HCT116 (cell line): ENCODE results near the gene GID4. TPM values are rescaled to one million over a fixed set of nuclear protein-coding genes. Genes with fewer than 3 reads are reported as not detected.

ENCODE experiments used
- ATAC-seq: fragments of 200-7000 bp; cut with Tn5 transposase; 2 replicates; pipeline ENCODE4 v1.9.1; 2020; ENCODE audit warnings: mild to moderate bottlenecking, moderate library complexity
- BruUV-seq: library from RNA; stranded (reverse); fragments of 400-500 nt; replicated peaks from 2 replicates; lab custom pipeline; 2021; lab: Mats Ljungman, UMichigan
- CTCF ChIA-PET: fragments of 300-600 bp; sonication (Branson Sonifier 250); formaldehyde crosslinking; loops from one replicate; lab custom pipeline; 2021; ENCODE audit warnings: antibody characterized with exemption; lab: Charles Lee
- POLR2A ChIA-PET: fragments of 300-600, 350-600 bp; sonication (Branson Sonifier 250); formaldehyde crosslinking; loops from one replicate; lab custom pipeline; 2021; ENCODE audit warnings: antibody characterized with exemption; lab: Charles Lee
- RAD21 ChIA-PET, 2 experiments: fragments of 300-600 bp; sonication (Branson Sonifier 250); formaldehyde crosslinking; loops; one replicate each; lab custom pipeline; 2023; ENCODE audit warnings: low total read pairs in 2 of 2; ENCODE audit not compliant: uncharacterized antibody in 2 of 2, unreplicated experiment in 2 of 2, low non-redundant PET in 1 of 2; lab: Charles Lee
- DNase-seq: peaks from one replicate; pipeline ENCODE4 v3.0.0-alpha.2; 2010; ENCODE audit warnings: low read depth, low spot score
- H2AFZ ChIP-seq: fragments of 200-600 bp; shearing (Covaris generic), sonication (generic); 2 replicates; pipeline ENCODE4 v1.6.1; 2017; ENCODE audit warnings: low read depth, mixed run types, mixed read lengths, antibody characterized with exemption, low read length; ENCODE audit not compliant: poor library complexity, severe bottlenecking
- H3K27ac ChIP-seq: 2 replicates; pipeline ENCODE4 v1.5.1; 2012; ENCODE audit warnings: low read depth, low read length
- H3K27me3 ChIP-seq: fragments of 200-600 bp; sonication (generic); 2 replicates; pipeline ENCODE4 v1.6.1; 2016; ENCODE audit warnings: mixed run types, low read length, mixed read lengths; ENCODE audit not compliant: insufficient read depth
- H3K36me3 ChIP-seq, 2 experiments: fragments of 200-500 bp in 1 of 2; fragments of 200-600 bp in 1 of 2; sonication (Bioruptor generic) in 1 of 2; sonication (generic) in 1 of 2; 2 replicates each; pipeline versions ENCODE4 v1.5.1 to v1.6.1; 2014 to 2016; ENCODE audit warnings: low read length in 2 of 2, inconsistent platforms in 1 of 2, mixed read lengths in 1 of 2, mixed run types in 1 of 2; ENCODE audit not compliant: insufficient read depth in 2 of 2, control insufficient read depth in 1 of 2
- H3K4me1 ChIP-seq, 2 experiments: fragments of 200-600 bp in 1 of 2; sonication (generic) in 1 of 2; 2 replicates each; pipeline versions ENCODE4 v1.5.1 to v1.6.1; 2012 to 2017; ENCODE audit warnings: low read length in 2 of 2, inconsistent platforms in 1 of 2, mild to moderate bottlenecking in 1 of 2, mixed read lengths in 1 of 2, mixed run types in 1 of 2, moderate library complexity in 1 of 2; ENCODE audit not compliant: insufficient read depth in 2 of 2, control insufficient read depth in 1 of 2
- H3K4me2 ChIP-seq: fragments of 200-600 bp; sonication (generic); 2 replicates; pipeline ENCODE4 v1.6.1; 2017; ENCODE audit warnings: mixed run types, low read length, mixed read lengths
- H3K4me3 ChIP-seq, 2 experiments: fragments of 200-600 bp in 1 of 2; sonication (generic) in 1 of 2; replicated peaks in 1 of 2; 2 replicates each; pipeline ENCODE4 v1.5.1; 2011 to 2016; ENCODE audit warnings: low read length in 2 of 2, control low read depth in 1 of 2, low read depth in 1 of 2, mild to moderate bottlenecking in 1 of 2, mixed read lengths in 1 of 2, mixed run types in 1 of 2
- H3K79me2 ChIP-seq: fragments of 200-600 bp; sonication (generic); 2 replicates; pipeline ENCODE4 v1.6.1; 2017; ENCODE audit warnings: mild to moderate bottlenecking, mixed run types, low read length, moderate library complexity, mixed read lengths; ENCODE audit not compliant: insufficient read depth
- H3K9ac ChIP-seq: fragments of 200-600 bp; sonication (generic); 2 replicates; pipeline ENCODE4 v1.6.1; 2016; ENCODE audit warnings: low read length, mixed read lengths
- H3K9me2 ChIP-seq: fragments of 200-600 bp; sonication (generic), shearing (Covaris generic); 2 replicates; pipeline ENCODE4 v1.6.1; 2017; ENCODE audit warnings: mixed run types, mild to moderate bottlenecking, moderate library complexity; ENCODE audit not compliant: insufficient read depth
- H3K9me3 ChIP-seq, 2 experiments: fragments of 200-500 bp in 1 of 2; fragments of 200-600 bp in 1 of 2; sonication (Bioruptor generic) in 1 of 2; sonication (generic) in 1 of 2; 2 replicates each; pipeline ENCODE4 v1.6.1; 2014 to 2017; ENCODE audit warnings: low read length in 2 of 2, mixed read lengths in 2 of 2, inconsistent platforms in 1 of 2, low read depth in 1 of 2, mild to moderate bottlenecking in 1 of 2, mixed run types in 1 of 2, moderate library complexity in 1 of 2; ENCODE audit not compliant: control insufficient read depth in 1 of 2, insufficient read depth in 1 of 2
- H4K20me1 ChIP-seq: fragments of 200-600 bp; sonication (generic), shearing (Covaris generic); 2 replicates; pipeline ENCODE4 v1.6.1; 2017; ENCODE audit warnings: mixed run types, mild to moderate bottlenecking, moderate library complexity; ENCODE audit not compliant: insufficient read depth
- ATF3 ChIP-seq: IDR thresholded peaks from 2 replicates; pipeline ENCODE4 v1.6.1; 2012
- CBX3 ChIP-seq: IDR thresholded peaks from 2 replicates; pipeline ENCODE4 v1.6.1; 2012; ENCODE audit warnings: low read depth
- CEBPB ChIP-seq: IDR thresholded peaks from 2 replicates; pipeline ENCODE4 v1.6.1; 2012; ENCODE audit warnings: low read depth
- CTCF ChIP-seq, 3 experiments: fragments of 200-600 bp in 1 of 3; sonication (generic) in 1 of 3; IDR thresholded peaks in 2 of 3; conservative IDR thresholded peaks in 1 of 3; 2 replicates each; pipeline ENCODE4 v1.5.1; 2012 to 2017; ENCODE audit warnings: low read depth in 2 of 3, low read length in 2 of 3, antibody characterized with exemption in 1 of 3, borderline replicate concordance in 1 of 3, control low read depth in 1 of 3, mild to moderate bottlenecking in 1 of 3, mixed read lengths in 1 of 3, mixed run types in 1 of 3, moderate library complexity in 1 of 3; ENCODE audit not compliant: insufficient read depth in 1 of 3
- EGR1 ChIP-seq: IDR thresholded peaks from 2 replicates; pipeline ENCODE4 v1.6.1; 2012; ENCODE audit warnings: low read depth
- ELF1 ChIP-seq: IDR thresholded peaks from 2 replicates; pipeline ENCODE4 v1.6.1; 2012; ENCODE audit warnings: low read depth, borderline replicate concordance
- EZH2 ChIP-seq: fragments of 200-600 bp; sonication (generic); IDR thresholded peaks from 2 replicates; pipeline ENCODE4 v1.6.1; 2017; ENCODE audit warnings: antibody characterized with exemption, mixed run types
- EZH2phosphoT487 ChIP-seq: fragments of 200-600 bp; IDR thresholded peaks from 2 replicates; pipeline ENCODE4 v1.6.1; 2018; ENCODE audit warnings: antibody characterized with exemption, borderline replicate concordance
- JUND ChIP-seq: IDR thresholded peaks from 2 replicates; pipeline ENCODE4 v1.6.1; 2012
- POLR2A ChIP-seq: IDR thresholded peaks from 2 replicates; pipeline ENCODE4 v1.7.0; 2011; ENCODE audit warnings: borderline replicate concordance; ENCODE audit not compliant: insufficient read depth, insufficient read length; ENCODE audit errors: extremely low read depth
- RAD21 ChIP-seq: IDR thresholded peaks from 2 replicates; pipeline ENCODE4 v1.6.1; 2012; ENCODE audit warnings: low read depth, mild to moderate bottlenecking
- REST ChIP-seq: IDR thresholded peaks from 2 replicates; pipeline ENCODE4 v1.6.1; 2012; ENCODE audit warnings: low read depth
- SIN3A ChIP-seq: IDR thresholded peaks from 2 replicates; pipeline ENCODE4 v1.6.1; 2012; ENCODE audit warnings: low read depth
- SRF ChIP-seq: IDR thresholded peaks from 2 replicates; pipeline ENCODE4 v1.6.1; 2012; ENCODE audit warnings: low read depth
- YY1 ChIP-seq: IDR thresholded peaks from 2 replicates; pipeline ENCODE4 v1.6.1; 2011; ENCODE audit warnings: low read length, low read depth, moderate library complexity, mild to moderate bottlenecking; ENCODE audit not compliant: insufficient replicate concordance; ENCODE audit errors: extremely low read depth
- ZFX ChIP-seq: fragments of 450-650 bp; IDR thresholded peaks from 2 replicates; pipeline ENCODE4 v1.6.1; 2017
- intact Hi-C: fragments of 100-400 bp; cut with micrococcal nuclease; formaldehyde crosslinking; loops from 2 replicates; pipeline ENCODE4 v1.10.0; 2022
- total RNA-seq: library from RNA; stranded (reverse); gene quantifications from one replicate; pipeline ENCODE4 v1.2.1, GENCODE V29; 2021; ENCODE audit not compliant: unreplicated experiment

Gene GID4
- total RNA-seq, 1 experiment from 2014 or later, result 10.8 TPM

- H3K4me3 ChIP-seq, result no peak overlapping the region
- no peak for ATAC-seq
- no TSS peak for BruUV-seq
- H3K79me2 ChIP-seq, result no peaks in the 10 kb centered on the region
- ChIA-PET RAD21 (no interaction called here), CTCF (no interaction called here), POLR2A (no interaction called here)
- no peak overlapping the region for H3K27ac ChIP-seq
- no peaks in the 10 kb centered on the region for H3K9me3 ChIP-seq
- H3K27me3 ChIP-seq, result no peaks in the 10 kb centered on the region
- H3K9me2 ChIP-seq, result no peaks in the 10 kb centered on the region
- no peaks in the 10 kb centered on the region for H3K4me1 ChIP-seq
- no peak overlapping the region for H3K4me2 ChIP-seq
- H4K20me1 ChIP-seq, result no peaks in the 10 kb centered on the region
- intact Hi-C loops, result no loop called here
- no peak overlapping the region for H2AFZ ChIP-seq
- no peak for DNase-seq
- H3K36me3 ChIP-seq, result peaks cover 0 to 3% of the 10 kb centered on the region in 2 experiments; a peak in 1 of 4 replicates
- no peak overlapping the region for H3K9ac ChIP-seq
- TF ChIP-seq YY1 (no peak), SRF (no peak), ZFX (no peak), JUND (no peak), SIN3A (no peak), EGR1 (no peak), REST (no peak), ATF3 (no peak), EZH2 (no peak), EZH2phosphoT487 (no peak), CEBPB (no peak), CTCF (IDR thresholded peaks at IDR 0.05 in 2 of 3, conservative IDR thresholded peaks at IDR 0.05 in 1 of 3; ENCODE audit: borderline replicate concordance in 1 of 3, insufficient read depth in 1 of 3, low read depth in 2 of 3, low read length in 2 of 3) (no peak), ELF1 (no peak), RAD21 (no peak), CBX3 (no peak), POLR2A (no peak)
Measured at GRCh38 chr17:18106211-18106610, 67.0 kb downstream of the GID4 start.
